Upper lobe of right lung (tissue), 1 donor: ENCODE results near the gene MRPS2. TPM values are rescaled to one million over a fixed set of nuclear protein-coding genes. Genes with fewer than 3 reads are reported as not detected.
A peak's percentile ranks its signal among the peaks of the same experiment; 100 is the strongest.
"Not testable (repeated sequence)": the region's sequence is repeated elsewhere in the genome, so short reads cannot be mapped to it uniquely, and the experiment has no call there.

Experiments
- ATAC-seq: fragments of 200-7000 bp; cut with Tn5 transposase; one replicate; pipeline ENCODE4 v1.9.1; 2020; ENCODE audit warnings: mild to moderate bottlenecking, moderate library complexity
- DNase-seq: peaks from one replicate; pipeline ENCODE4 v3.0.0-alpha.2; 2020
- H3K27ac ChIP-seq: fragments of 200-600 bp; one replicate; pipeline ENCODE4 v1.8.0; 2022
- H3K27me3 ChIP-seq: fragments of 200-600 bp; one replicate; pipeline ENCODE4 v1.8.0; 2022; ENCODE audit warnings: mild to moderate bottlenecking
- H3K36me3 ChIP-seq: fragments of 200-600 bp; one replicate; pipeline ENCODE4 v1.8.0; 2022
- H3K4me1 ChIP-seq: fragments of 200-600 bp; one replicate; pipeline ENCODE4 v1.8.0; 2022
- H3K4me3 ChIP-seq: fragments of 200-600 bp; one replicate; pipeline ENCODE4 v1.8.0; 2022; ENCODE audit warnings: mild to moderate bottlenecking
- H3K9me3 ChIP-seq: fragments of 200-600 bp; one replicate; pipeline ENCODE4 v1.8.0; 2022
- intact Hi-C: fragments of 100-400 bp; cut with DNase I; formaldehyde crosslinking; loops from one replicate; pipeline ENCODE4 v1.11.0; 2022
- total RNA-seq: library from RNA; stranded (reverse); fragmentation: NEBNext Ultra II Directional; extraction: Animal tissue kit (Norgen Biotek cat#: 25700); gene quantifications from one replicate; pipeline ENCODE4 v1.2.1, GENCODE V29; 2021
- TF ChIP-seq, protein P1 (sequence below): fragments of 200-600 bp; IDR thresholded peaks from one replicate; pipeline ENCODE4 v1.8.0; 2022; ENCODE audit warnings: antibody characterized with exemption
- donor health status: DM: no; HTN: yes; CAD: no; lungs with severe emphysema.

MRPS2 gene
- total RNA-seq, 1 donor from 2014 or later = 23.0 TPM

DNA sequence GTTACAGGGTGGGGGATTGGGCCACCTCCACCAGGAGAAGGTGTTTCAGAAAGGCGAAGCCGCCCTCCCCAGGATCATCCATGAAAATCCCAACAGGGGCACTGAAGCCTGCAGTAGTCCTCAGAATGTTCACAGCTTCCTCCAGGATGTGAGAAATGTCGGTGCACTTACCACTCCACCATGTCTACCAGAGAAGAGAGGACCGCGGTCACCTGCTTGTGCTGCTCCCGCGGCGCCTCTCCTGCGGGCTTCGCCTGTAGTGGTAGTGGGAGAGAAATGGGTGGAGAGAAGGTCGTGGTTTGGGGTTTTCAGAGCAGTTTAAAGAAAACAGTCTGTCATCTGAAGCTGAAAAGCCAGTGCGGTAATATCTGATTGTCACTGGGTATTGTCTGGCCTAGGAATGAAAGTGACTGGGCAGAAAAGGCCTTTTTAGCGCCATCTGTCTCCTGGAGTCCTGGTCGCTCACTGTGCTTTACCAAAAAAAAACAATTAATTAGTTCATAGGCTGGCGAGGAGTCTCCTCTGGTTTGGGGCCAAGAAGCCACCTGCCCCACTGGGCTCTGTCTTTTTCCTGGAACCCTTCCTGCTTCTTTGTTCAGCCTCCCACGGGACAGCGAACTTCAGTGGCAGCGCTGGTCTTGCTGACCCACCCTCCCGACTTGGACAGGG lies 43.9 kb upstream of the MRPS2 start:
- intact Hi-C loops = no loop called here
- Histone ChIP-seq H3K4me1 (no peaks in the 10 kb centered on the region), H3K36me3 (no peaks in the 10 kb centered on the region), H3K9me3 (no peaks in the 10 kb centered on the region), H3K27ac (no peak overlapping the region), H3K27me3 (no peaks in the 10 kb centered on the region), H3K4me3 (no peak overlapping the region)
- no peak for DNase-seq
- TF ChIP-seq, protein P1, sequence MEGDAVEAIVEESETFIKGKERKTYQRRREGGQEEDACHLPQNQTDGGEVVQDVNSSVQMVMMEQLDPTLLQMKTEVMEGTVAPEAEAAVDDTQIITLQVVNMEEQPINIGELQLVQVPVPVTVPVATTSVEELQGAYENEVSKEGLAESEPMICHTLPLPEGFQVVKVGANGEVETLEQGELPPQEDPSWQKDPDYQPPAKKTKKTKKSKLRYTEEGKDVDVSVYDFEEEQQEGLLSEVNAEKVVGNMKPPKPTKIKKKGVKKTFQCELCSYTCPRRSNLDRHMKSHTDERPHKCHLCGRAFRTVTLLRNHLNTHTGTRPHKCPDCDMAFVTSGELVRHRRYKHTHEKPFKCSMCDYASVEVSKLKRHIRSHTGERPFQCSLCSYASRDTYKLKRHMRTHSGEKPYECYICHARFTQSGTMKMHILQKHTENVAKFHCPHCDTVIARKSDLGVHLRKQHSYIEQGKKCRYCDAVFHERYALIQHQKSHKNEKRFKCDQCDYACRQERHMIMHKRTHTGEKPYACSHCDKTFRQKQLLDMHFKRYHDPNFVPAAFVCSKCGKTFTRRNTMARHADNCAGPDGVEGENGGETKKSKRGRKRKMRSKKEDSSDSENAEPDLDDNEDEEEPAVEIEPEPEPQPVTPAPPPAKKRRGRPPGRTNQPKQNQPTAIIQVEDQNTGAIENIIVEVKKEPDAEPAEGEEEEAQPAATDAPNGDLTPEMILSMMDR = no peak
- ATAC-seq = no peak

DNA sequence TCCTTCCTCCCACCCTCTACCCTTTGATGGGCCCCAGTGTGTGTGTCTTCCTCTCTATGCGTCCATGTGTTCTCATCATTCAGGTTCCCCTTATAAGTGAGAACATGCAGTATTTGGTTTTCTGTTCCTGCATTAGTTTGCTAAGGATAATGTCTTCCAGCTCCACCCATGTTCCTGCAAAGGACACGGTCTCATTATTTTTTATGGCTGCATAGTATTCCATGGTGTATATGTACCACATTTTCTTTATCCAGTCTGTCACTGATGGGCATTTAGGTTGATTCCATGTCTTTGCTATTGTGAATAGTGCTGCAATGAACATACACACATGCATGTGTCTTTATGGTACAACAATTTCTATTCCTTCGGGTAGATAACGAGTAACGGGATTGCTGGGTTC lies 42.0 kb upstream of the MRPS2 start:
- H3K27me3 ChIP-seq, DNase-seq, ATAC-seq, H3K4me1 ChIP-seq, H3K36me3 ChIP-seq, H3K27ac ChIP-seq, H3K9me3 ChIP-seq, intact Hi-C loops, H3K4me3 ChIP-seq: not testable (repeated sequence)

DNA sequence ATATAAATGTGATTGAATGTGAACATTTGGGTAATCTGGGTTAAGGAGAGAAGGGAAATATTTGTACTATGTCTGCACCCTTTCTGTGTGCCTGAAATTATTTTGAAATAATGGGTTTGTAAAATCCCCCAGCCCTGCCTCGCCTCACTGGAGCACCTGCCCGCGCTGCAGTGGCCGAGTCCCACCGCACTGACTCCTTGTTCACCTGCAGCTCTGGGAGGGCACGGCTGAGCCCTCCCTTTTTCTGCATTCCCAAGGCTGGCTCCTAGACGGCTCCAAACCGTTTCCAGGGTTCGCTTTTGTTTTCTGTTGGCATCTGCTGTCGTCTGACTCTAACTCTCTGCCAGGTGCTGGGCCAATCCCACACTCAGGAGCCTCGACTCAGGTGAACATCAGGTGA lies 38.5 kb upstream of the MRPS2 start:
- Histone ChIP-seq H3K4me3 (no peak overlapping the region), H3K27ac (no peak overlapping the region), H3K27me3 (no peaks in the 10 kb centered on the region), H3K4me1 (no peaks in the 10 kb centered on the region), H3K36me3 (no peaks in the 10 kb centered on the region), H3K9me3 (no peaks in the 10 kb centered on the region)
- intact Hi-C loops = no loop called here
- ATAC-seq (peak; percentile 25), DNase-seq (no peak)
- TF ChIP-seq, protein P1 = no peak

DNA sequence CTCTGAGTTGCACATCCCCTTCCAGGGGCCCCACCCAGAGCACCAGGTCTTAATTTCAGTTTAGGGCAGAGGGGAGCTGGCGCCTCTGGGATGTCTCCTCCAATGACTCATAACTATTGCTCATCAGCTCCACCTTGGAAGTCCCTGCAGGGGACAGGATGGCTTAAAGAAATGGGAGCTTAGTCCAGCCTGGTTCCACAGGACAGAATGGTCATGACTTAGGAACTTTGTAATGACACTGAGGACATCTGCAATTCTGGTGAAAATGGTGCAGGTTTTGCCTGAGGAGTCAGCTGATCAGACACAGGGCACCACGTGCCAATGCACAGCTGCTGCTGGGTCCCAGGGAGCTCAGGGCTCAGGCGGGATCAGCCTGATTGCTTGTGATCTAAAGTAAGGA lies 37.3 kb upstream of the MRPS2 start:
- no peak for ATAC-seq
- Histone ChIP-seq H3K4me1 (no peaks in the 10 kb centered on the region), H3K4me3 (no peak overlapping the region), H3K36me3 (no peaks in the 10 kb centered on the region), H3K27me3 (no peaks in the 10 kb centered on the region), H3K27ac (no peak overlapping the region), H3K9me3 (no peaks in the 10 kb centered on the region)
- TF ChIP-seq, protein P1 = no peak
- intact Hi-C loops = no loop called here
- no peak for DNase-seq

DNA sequence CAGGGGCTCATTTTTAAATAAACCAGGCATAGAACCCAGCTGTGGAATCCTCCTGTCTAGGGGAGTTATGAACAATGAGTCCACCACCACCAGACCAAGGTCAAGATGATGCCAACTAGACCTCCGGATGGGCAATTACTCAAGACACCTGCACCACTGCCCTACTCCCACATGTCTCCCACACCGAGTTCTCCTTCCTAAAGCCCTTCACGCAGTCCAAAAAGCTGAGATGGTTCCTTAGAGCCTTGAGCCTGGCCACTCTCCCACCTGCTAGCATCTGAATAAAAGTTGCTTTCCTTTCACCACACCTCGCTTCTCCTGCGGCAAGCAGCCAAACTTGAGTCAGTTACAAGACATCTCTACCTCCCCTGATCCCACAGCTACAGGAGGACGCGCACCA lies 36.3 kb upstream of the MRPS2 start:
- Histone ChIP-seq H3K4me1 (no peaks in the 10 kb centered on the region), H3K4me3 (no peak overlapping the region), H3K27me3 (no peaks in the 10 kb centered on the region), H3K27ac (no peak overlapping the region), H3K36me3 (no peaks in the 10 kb centered on the region), H3K9me3 (no peaks in the 10 kb centered on the region)
- TF ChIP-seq, protein P1 = no peak
- DNase-seq = no peak
- ATAC-seq = no peak
- intact Hi-C loops = no loop called here

DNA sequence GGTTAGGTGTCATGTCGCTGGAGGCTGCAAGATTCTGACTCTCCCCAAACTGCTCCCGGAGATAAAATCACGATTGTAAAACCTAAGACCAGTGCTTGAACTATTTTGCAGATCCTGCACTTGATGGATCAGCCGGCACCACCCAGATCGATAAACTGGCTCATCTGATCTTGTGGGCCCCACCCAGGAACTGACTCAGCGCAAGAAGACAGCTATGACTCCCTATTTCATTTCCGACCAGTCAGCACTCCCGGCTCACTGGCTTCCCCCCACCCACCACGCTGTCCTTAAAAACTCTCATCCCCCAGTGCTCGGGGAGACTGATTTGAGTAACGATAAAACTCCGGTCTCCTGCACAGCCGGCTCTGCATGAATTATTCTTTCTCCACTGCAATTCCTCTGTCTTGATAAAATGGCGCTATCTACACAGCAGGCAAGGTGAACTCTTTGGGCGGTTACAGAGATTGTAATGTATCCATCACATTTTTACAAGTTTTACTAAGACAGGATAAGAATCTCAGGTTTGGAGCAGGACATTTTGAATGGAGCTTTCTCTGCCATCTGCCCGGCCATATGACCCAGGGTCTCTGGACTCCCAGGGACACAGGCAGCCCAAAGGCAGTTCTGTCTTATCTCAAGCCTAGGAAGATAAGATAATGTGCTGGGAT lies 31.5 kb upstream of the MRPS2 start:
- Histone ChIP-seq H3K4me3 (no peak overlapping the region), H3K27me3 (no peaks in the 10 kb centered on the region), H3K9me3 (no peaks in the 10 kb centered on the region), H3K36me3 (no peaks in the 10 kb centered on the region), H3K27ac (no peak overlapping the region), H3K4me1 (no peaks in the 10 kb centered on the region)
- TF ChIP-seq, protein P1 = no peak
- DNase-seq = no peak
- intact Hi-C loops = no loop called here
- ATAC-seq = no peak
